GM12878 (cell line): ENCODE data around the gene WNK2. TPM values are rescaled to one million over a fixed set of nuclear protein-coding genes. Genes with fewer than 3 reads are reported as not detected.

Experiments used
- ATAC-seq: fragments of 200-7000 bp; cut with Tn5 transposase; 3 replicates; pipeline ENCODE4 v1.9.1; 2020; ENCODE audit warnings: mild to moderate bottlenecking, moderate library complexity
- BruUV-seq: library from RNA; stranded (reverse); fragments of 400-500 nt; replicated peaks from 2 replicates; lab custom pipeline; 2021; lab: Mats Ljungman, UMichigan
- CTCF ChIA-PET: fragments of 300-600 bp; sonication (Branson Sonifier 250); formaldehyde crosslinking; extraction: SDS; loops from one replicate; lab custom pipeline; 2021; ENCODE audit warnings: inconsistent platforms; lab: Yijun Ruan, JAX
- POLR2A ChIA-PET: fragments of 350-600 bp; formaldehyde crosslinking; extraction: SDS; loops from one replicate; lab custom pipeline; 2021; ENCODE audit warnings: inconsistent platforms; lab: Charles Lee
- RAD21 ChIA-PET: fragments of 300-600 bp; sonication (Branson Sonifier 250); formaldehyde crosslinking; loops from one replicate; lab custom pipeline; 2023; ENCODE audit warnings: antibody characterized with exemption; ENCODE audit not compliant: unreplicated experiment; lab: Charles Lee
- SMC1A ChIA-PET: fragments of 300-600 bp; sonication (Branson Sonifier 250); formaldehyde crosslinking; loops from one replicate; lab custom pipeline; 2023; ENCODE audit not compliant: unreplicated experiment, uncharacterized antibody; lab: Charles Lee
- DNase-seq: peaks from one replicate; pipeline ENCODE4 v3.0.0-alpha.2; 2011; ENCODE audit warnings: low read depth, low spot score
- FAIRE-seq: peaks from 3 replicates; lab custom pipeline; 2011; peaks lifted over from hg19 to GRCh38; lab: Jason Lieb, UNC
- H2AFZ ChIP-seq: 2 replicates; pipeline ENCODE4 v1.6.0; 2011; ENCODE audit warnings: low read depth, low read length, control low read depth; ENCODE audit not compliant: control insufficient read depth
- H3K27ac ChIP-seq: 2 replicates; pipeline ENCODE4 v1.5.1; 2011; ENCODE audit warnings: control low read depth; ENCODE audit not compliant: control insufficient read depth, insufficient read depth
- H3K27me3 ChIP-seq, 2 experiments: replicated peaks in 1 of 2; 2 replicates each; pipeline versions ENCODE4 v1.6.0 to v1.6.1; 2011; ENCODE audit warnings: low read length in 1 of 2; ENCODE audit not compliant: control insufficient read depth in 2 of 2, insufficient read depth in 2 of 2
- H3K36me3 ChIP-seq, 2 experiments: 2 replicates each; pipeline ENCODE4 v1.5.1; 2011; ENCODE audit warnings: low read length in 1 of 2; ENCODE audit not compliant: control insufficient read depth in 2 of 2, insufficient read depth in 2 of 2
- H3K4me1 ChIP-seq: 2 replicates; pipeline ENCODE4 v1.6.1; 2011; ENCODE audit warnings: mild to moderate bottlenecking, low read length, moderate library complexity, mixed read lengths; ENCODE audit not compliant: control insufficient read depth, insufficient read depth
- H3K4me2 ChIP-seq: 2 replicates; pipeline ENCODE4 v1.6.0; 2011; ENCODE audit warnings: control low read depth; ENCODE audit not compliant: control insufficient read depth, insufficient read depth
- H3K4me3 ChIP-seq: fragments of 200-600 bp; sonication (generic); 2 replicates; pipeline ENCODE4 v1.5.1; 2016
- H3K79me2 ChIP-seq: 2 replicates; pipeline ENCODE4 v1.6.0; 2011; ENCODE audit warnings: low read length; ENCODE audit not compliant: control insufficient read depth, insufficient read depth
- H3K9ac ChIP-seq: 2 replicates; pipeline ENCODE4 v1.8.0; 2011; ENCODE audit warnings: low read length, control low read depth, mixed read lengths; ENCODE audit not compliant: control insufficient read depth, insufficient read depth
- H3K9me3 ChIP-seq: replicated peaks from 3 replicates; pipeline ENCODE4 v1.5.1; 2011; ENCODE audit warnings: mild to moderate bottlenecking, low read length; ENCODE audit not compliant: control insufficient read depth, insufficient read depth
- H4K20me1 ChIP-seq: 2 replicates; pipeline ENCODE4 v1.6.0; 2011; ENCODE audit not compliant: control insufficient read depth, insufficient read depth
- ATF7 ChIP-seq: fragments of 450-650 bp; IDR thresholded peaks from 2 replicates; pipeline ENCODE4 v1.6.1; 2016; ENCODE audit warnings: low read depth, mild to moderate bottlenecking
- EP300 ChIP-seq, 2 experiments: fragments of 150-350 bp in 1 of 2; IDR thresholded peaks; 2 replicates each; pipeline ENCODE4 v1.6.1; 2011 to 2012; ENCODE audit warnings: low read depth in 2 of 2, low read length in 2 of 2, borderline replicate concordance in 1 of 2, improper control_type of control experiment in 1 of 2, inconsistent platforms in 1 of 2; ENCODE audit not compliant: control insufficient read depth in 1 of 2
- HDGF ChIP-seq: fragments of 450-650 bp; IDR thresholded peaks from 2 replicates; pipeline ENCODE4 v1.6.1; 2016; ENCODE audit warnings: antibody characterized with exemption
- MEF2B ChIP-seq: fragments of 450-650 bp; IDR thresholded peaks from 2 replicates; pipeline ENCODE4 v1.6.1; 2018; ENCODE audit warnings: mild to moderate bottlenecking, moderate library complexity; ENCODE audit not compliant: partially characterized antibody, poor library complexity, severe bottlenecking
- NFXL1 ChIP-seq: fragments of 450-650 bp; IDR thresholded peaks from 2 replicates; pipeline ENCODE4 v1.6.1; 2017; ENCODE audit warnings: antibody characterized with exemption, mild to moderate bottlenecking, borderline replicate concordance
- NFYA ChIP-seq: IDR thresholded peaks from 2 replicates; pipeline ENCODE4 v1.6.1; 2011; ENCODE audit warnings: low read depth, mild to moderate bottlenecking, low read length, improper control_type of control experiment, borderline replicate concordance
- POLR2AphosphoS2 ChIP-seq: IDR thresholded peaks from 2 replicates; pipeline ENCODE4 v1.6.1; 2011; ENCODE audit warnings: low read depth, mild to moderate bottlenecking, low read length, improper control_type of control experiment, moderate library complexity
- RFX5 ChIP-seq: IDR thresholded peaks from 2 replicates; pipeline ENCODE4 v1.6.1; 2011; ENCODE audit warnings: low read depth, low read length, improper control_type of control experiment
- SREBF1 ChIP-seq: IDR thresholded peaks from 2 replicates; pipeline ENCODE4 v1.6.1; 2012; ENCODE audit warnings: mild to moderate bottlenecking, low read length
- TAF1 ChIP-seq: IDR thresholded peaks from 2 replicates; pipeline ENCODE4 v1.6.1; 2011; ENCODE audit warnings: mild to moderate bottlenecking, low read depth, low read length, borderline replicate concordance
- TCF3 ChIP-seq: IDR thresholded peaks from 2 replicates; pipeline ENCODE4 v1.6.1; 2012; ENCODE audit warnings: low read depth, mild to moderate bottlenecking, low read length, borderline replicate concordance; ENCODE audit not compliant: insufficient read depth
- ZNF274 ChIP-seq: IDR thresholded peaks from one replicate; pipeline ENCODE4 v1.8.0; 2011; ENCODE audit not compliant: insufficient read length, insufficient read depth
- ZZZ3 ChIP-seq: IDR thresholded peaks from 2 replicates; pipeline ENCODE4 v1.6.1; 2011; ENCODE audit warnings: low read depth; ENCODE audit not compliant: control insufficient read depth, insufficient read length
- WGBS: methylation state at CpG from one replicate; pipeline ENCODE4 v1.1.6; 2016; ENCODE audit warnings: low lambda C conversion rate; ENCODE audit not compliant: insufficient replicate concordance, insufficient coverage; ENCODE audit errors: missing lambda C conversion rate; 5-methylcytosine and 5-hydroxymethylcytosine counted together
- in situ Hi-C: fragments of 300-500 bp; cut with MboI; formaldehyde crosslinking; loops from 9 replicates; pipeline ENCODE4 v1.14.3; 2018; ENCODE audit warnings: mixed read lengths
- intact Hi-C: fragments of 100-400 bp; cut with micrococcal nuclease; formaldehyde crosslinking; loops from one replicate; pipeline ENCODE4 v1.14.2; 2022; ENCODE audit not compliant: unreplicated experiment
- polyA plus RNA-seq, 11 experiments: library from polyadenylated mRNA; depleted of rRNA in 4 of 11; unstranded in 6 of 11; stranded (reverse) in 5 of 11; fragments of >200 nt; fragmentation: Nextera tagmentation in 4 of 11; fragmentation: Illumina TruSeq in 1 of 11; extraction: Ambion mirVana in 4 of 11; extraction: Trizol in 1 of 11; gene quantifications; 1 replicate in 1 of 11; 2 replicates in 10 of 11; pipeline versions ENCODE4 v1.2.1 to v1.2.3, GENCODE V29; 2011 to 2016; ENCODE audit warnings: inconsistent platforms in 2 of 11, missing spikeins in 2 of 11, low read depth in 1 of 11
- total RNA-seq, 4 experiments: library from RNA; depleted of rRNA in 3 of 4; stranded (reverse); fragments of >200 nt in 3 of 4; fragmentation: Illumina TruSeq in 1 of 4; extraction: Trizol in 1 of 4; gene quantifications; 2 replicates each; pipeline versions ENCODE4 v1.2.1 to v1.2.3, GENCODE V29; 2013 to 2021
- TF ChIP-seq, protein P1 (sequence below): IDR thresholded peaks from 2 replicates; pipeline ENCODE4 v1.6.1; 2012; ENCODE audit warnings: low read length, inconsistent platforms
- TF ChIP-seq, protein P2 (sequence below): IDR thresholded peaks from 2 replicates; pipeline ENCODE4 v1.6.1; 2011; ENCODE audit warnings: borderline replicate concordance, low read depth, mild to moderate bottlenecking, moderate library complexity, mixed read lengths, low read length; ENCODE audit not compliant: insufficient read depth; ENCODE audit errors: extremely low read length

The WNK2 gene
- total and polyA plus RNA-seq, 10 of the 15 experiments (the other 5 are each of a cell fraction or from before 2014, with no cell fraction given), result 0.15 TPM; not detected in 9

DNA sequence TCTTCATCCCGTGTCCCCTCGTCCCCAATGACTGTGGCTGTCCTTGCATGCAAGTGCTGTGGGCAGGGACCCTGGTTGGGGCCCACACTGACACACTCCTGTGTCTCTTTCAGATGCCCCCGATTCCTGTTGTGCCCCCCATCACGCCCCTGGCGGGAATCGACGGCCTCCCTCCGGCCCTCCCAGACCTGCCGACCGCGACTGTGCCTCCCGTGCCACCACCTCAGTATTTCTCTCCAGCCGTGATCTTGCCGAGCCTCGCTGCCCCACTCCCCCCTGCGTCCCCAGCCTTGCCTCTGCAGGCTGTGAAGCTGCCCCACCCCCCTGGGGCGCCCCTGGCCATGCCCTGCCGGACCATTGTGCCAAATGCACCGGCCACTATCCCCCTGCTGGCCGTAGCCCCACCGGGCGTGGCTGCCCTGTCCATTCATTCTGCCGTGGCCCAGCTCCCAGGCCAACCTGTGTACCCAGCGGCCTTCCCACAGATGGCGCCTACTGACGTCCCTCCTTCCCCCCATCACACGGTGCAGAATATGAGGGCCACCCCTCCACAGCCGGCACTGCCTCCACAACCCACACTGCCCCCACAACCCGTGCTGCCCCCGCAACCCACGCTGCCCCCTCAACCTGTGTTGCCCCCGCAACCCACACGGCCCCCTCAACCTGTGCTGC, 75.0 kb downstream of the WNK2 start:
- DNase-seq (no peak), FAIRE-seq (no peak), ATAC-seq (no peak)
- Histone ChIP-seq H3K4me3 (no peak overlapping the region), H3K9me3 (no peaks in the 10 kb centered on the region), H3K9ac (no peak overlapping the region), H3K36me3 (no peaks in the 10 kb centered on the region), H3K79me2 (no peaks in the 10 kb centered on the region), H3K4me1 (no peaks in the 10 kb centered on the region), H4K20me1 (no peaks in the 10 kb centered on the region), H3K27me3 (no peaks in the 10 kb centered on the region), H2AFZ (no peak overlapping the region), H3K4me2 (no peak overlapping the region), H3K27ac (no peak overlapping the region)
- SMC1A ChIA-PET, result no interaction called here
- intact Hi-C loops, result no loop called here
- POLR2A ChIA-PET, result no interaction called here
- TF ChIP-seq NFYA, result no peak
- no peak for TF ChIP-seq MEF2B
- no peak for TF ChIP-seq ATF7
- no peak for TF ChIP-seq ZZZ3
- no peak for TF ChIP-seq RFX5
- no peak for TF ChIP-seq HDGF
- no peak for TF ChIP-seq SREBF1
- no peak for TF ChIP-seq EP300 (IDR thresholded peaks at IDR 0.05; ENCODE audit: borderline replicate concordance in 1 of 2, control insufficient read depth in 1 of 2, low read depth in 2 of 2, low read length in 2 of 2)
- TF ChIP-seq, protein P1, sequence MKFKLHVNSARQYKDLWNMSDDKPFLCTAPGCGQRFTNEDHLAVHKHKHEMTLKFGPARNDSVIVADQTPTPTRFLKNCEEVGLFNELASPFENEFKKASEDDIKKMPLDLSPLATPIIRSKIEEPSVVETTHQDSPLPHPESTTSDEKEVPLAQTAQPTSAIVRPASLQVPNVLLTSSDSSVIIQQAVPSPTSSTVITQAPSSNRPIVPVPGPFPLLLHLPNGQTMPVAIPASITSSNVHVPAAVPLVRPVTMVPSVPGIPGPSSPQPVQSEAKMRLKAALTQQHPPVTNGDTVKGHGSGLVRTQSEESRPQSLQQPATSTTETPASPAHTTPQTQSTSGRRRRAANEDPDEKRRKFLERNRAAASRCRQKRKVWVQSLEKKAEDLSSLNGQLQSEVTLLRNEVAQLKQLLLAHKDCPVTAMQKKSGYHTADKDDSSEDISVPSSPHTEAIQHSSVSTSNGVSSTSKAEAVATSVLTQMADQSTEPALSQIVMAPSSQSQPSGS, result no peak
- no peak for TF ChIP-seq ZNF274
- TF ChIP-seq TAF1, result no peak
- no peak for TF ChIP-seq POLR2AphosphoS2
- TF ChIP-seq TCF3, result no peak
- TF ChIP-seq NFXL1, result no peak
- TF ChIP-seq, protein P2, sequence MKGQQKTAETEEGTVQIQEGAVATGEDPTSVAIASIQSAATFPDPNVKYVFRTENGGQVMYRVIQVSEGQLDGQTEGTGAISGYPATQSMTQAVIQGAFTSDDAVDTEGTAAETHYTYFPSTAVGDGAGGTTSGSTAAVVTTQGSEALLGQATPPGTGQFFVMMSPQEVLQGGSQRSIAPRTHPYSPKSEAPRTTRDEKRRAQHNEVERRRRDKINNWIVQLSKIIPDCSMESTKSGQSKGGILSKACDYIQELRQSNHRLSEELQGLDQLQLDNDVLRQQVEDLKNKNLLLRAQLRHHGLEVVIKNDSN, result no peak
- in situ Hi-C loops, result no loop called here
- CTCF ChIA-PET, result no interaction called here
- BruUV-seq, result no TSS peak
- 42% methylated on average over 28 of the region's 33 CpGs for WGBS
- RAD21 ChIA-PET, result no interaction called here
